ENCODE data around the gene ZCCHC3.

ZCCHC3 gene

DNA sequence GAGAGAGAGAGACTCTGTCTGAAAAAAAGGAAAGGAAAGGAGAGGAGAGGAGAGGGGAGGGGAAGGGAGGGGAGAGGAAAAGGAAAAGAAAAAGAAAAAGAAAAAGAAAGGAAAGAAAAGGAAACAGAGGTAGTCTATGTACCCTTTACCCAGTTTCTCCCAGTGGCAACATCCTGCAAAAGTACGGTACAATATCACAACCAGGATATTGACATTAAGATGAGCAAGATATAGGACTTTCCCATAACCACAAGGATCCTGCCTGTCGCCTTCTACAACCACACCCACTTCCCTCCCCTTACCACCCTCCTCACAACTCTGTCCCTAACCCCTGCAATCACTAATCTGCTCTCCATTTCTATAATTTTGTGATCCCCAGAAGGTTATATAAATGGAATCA, 10.9 kb upstream of the ZCCHC3 start:
- no peak for DNase-seq

DNA sequence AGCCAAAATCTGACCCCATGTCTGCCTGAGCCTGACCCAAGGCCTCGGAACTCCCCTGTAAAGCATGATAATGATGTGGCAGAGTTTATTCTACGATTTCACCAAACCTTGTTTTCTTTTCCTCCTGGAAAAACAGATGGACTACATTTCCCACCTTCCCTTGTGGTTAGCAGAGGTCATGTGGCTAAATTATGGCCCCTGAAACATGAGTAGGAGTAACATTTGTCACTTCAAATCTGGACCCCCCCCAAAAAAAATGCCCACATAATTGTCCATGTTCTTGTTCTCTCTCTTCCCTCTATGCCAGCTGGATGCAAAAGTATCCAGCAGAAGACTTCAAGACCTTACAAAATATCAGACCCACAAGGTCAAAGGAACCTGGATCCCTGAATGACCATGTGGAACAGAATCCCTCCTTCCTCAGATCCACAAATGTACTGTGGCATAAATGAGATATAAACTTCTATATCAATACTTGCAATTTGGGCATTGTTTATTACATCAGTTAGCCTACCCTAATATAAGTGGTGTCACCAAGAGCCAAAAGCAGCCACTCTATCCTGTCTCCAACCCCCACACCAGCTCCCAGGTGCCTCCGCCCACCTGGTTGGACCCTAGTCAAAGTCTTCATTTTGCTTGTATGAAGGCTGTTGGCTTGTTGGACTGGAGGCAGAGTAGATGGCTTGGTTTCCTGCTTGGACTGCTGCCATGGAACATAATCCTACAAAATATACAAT, 8.2 kb upstream of the ZCCHC3 start:
- no peak for DNase-seq

DNA sequence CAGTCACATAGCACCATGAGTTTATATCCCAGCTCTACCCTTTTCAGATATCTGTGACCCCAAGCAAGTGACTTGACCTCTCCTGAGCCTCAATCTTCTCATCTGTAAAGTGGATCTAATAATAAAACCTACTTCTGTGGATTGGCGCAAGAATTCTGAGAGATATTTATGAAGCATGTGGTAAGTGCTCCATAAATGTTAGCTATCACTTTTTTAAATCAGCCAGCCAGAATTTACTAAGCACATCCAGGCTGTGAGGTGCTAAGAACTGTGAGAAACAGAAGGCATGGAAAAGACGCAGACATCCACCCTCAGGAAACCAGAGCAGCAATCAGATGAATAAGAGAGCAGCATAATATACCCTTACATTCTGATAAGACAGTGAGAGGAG, 7.7 kb upstream of the ZCCHC3 start:
- peak; percentile 33 to 39 for DNase-seq

DNA sequence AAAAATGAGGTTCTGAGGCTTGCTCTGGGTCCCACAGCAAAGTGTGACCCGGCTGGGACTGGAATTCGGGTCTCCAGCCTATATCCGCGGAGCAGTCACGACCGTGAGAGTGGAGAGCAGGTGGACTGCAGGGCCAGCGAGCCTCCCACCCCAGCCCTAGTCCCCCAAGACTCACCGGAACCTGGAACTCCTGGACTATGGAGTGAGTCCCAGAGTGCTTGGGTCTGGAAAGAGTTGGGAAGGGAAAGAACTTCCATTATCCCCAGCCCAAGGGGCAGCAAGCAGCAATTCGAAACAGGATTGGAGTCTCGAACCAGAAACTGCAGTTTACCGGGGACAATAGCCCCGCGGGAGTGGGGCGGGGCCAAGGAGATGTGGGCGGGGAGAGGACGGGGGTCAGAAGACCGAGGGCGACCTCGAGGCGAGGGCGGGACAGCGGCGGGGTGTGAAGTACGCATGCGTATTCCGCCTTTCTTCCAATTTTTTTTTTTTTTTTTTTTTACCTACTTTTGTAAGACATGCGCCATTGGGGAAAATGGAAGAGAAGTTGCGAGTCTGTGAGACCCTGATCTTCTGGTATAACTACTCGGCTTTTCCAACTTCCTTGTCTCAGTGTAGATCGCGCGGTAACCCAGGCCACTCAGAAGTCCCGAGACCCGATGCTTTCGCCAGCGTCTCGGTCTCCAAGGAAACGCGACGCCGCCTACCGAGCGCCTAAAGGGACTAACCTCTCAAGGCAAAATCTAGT, 7.1 kb upstream of the ZCCHC3 start, which contains the start of gene C20orf96:
Gene C20orf96, minus strand, starts transcription at position 667 of the 748 bp plus-strand sequence. Its CDS starts 140 bp downstream, at position 527.
- DNase-seq: peak; percentile 89 to 90

DNA sequence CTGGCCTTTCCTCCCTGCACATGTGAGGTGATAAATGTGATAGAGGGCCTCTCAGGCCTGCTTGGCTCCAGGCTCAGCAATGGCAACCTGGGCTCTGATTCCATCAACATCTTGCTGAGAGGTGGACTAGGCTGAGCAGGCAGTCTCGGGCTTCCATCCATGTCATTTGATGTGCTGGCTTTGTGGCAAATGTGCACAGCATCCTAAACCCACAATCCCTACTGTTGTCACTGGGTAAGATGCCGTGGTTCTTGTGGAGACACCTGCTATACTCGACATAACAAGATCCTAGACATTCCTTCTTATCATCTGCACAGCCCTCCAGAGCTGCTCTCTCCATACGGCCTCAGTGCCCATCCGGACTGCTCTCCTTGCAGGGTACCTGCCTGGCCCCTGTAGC, 2.8 kb upstream of the ZCCHC3 start:
- DNase-seq: no peak

DNA sequence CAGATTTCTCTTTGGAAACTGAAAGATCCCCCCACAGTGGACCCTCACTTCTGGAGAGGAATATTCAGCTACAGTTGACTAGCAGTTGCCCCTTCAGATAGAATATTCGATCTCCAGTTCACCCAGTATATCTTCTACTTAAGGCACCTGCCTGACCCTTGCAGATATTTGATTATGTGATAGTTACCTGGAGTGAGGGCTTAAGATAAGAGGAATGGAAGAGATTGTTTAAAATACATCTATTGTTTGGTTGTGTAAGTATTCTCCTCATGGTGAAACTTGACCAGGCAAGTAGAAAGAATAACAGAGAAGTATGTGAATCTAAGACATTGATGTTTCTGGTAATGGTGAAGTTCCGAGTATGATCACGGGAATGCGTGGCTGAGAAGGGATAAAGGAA, 1.6 kb upstream of the ZCCHC3 start:
- no peak for DNase-seq

DNA sequence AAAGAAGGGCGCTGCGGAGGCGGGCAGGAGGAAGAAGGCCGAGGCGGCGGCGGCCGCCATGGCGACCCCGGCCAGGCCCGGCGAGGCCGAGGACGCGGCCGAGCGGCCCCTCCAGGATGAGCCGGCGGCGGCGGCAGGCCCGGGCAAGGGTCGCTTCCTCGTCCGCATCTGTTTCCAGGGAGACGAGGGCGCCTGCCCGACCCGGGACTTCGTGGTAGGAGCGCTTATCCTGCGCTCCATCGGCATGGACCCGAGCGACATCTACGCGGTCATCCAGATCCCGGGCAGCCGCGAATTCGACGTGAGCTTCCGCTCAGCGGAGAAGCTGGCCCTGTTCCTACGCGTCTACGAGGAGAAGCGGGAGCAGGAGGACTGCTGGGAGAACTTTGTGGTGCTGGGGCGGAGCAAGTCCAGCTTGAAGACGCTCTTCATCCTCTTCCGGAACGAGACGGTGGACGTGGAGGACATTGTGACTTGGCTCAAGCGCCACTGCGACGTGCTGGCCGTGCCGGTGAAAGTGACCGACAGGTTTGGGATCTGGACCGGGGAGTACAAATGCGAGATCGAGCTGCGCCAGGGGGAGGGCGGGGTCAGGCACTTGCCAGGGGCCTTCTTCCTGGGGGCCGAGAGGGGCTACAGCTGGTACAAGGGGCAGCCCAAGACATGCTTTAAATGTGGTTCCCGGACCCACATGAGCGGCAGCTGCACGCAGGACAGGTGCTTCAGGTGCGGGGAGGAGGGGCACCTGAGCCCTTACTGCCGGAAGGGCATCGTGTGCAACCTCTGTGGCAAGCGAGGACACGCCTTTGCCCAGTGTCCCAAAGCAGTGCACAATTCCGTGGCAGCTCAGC, 780 bp downstream of the ZCCHC3 start:
- DNase-seq: peak; percentile 42 to 51

DNA sequence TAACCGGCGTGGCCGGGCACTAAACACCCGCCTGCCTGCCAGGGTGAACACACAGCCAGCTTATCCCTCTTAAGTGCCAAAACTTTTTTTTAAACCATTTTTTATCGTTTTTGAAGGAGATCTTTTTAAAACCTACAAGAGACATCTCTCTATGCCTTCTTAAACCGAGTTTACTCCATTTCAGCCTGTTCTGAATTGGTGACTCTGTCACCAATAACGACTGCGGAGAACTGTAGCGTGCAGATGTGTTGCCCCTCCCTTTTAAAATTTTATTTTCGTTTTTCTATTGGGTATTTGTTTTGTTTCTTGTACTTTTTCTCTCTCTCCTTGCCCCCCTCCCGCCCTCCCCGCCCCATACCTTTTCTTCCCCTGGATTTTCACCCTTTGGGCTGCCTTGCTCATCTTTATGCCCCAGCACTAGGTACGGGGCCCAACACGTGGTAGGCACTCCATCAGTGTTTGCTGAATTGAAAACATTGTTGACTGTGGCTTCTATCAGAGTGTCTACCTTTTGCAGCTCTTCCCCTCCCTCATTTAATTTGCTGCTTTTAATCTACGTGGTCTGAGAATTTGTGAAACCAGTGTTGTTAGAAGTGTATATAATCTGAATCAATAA, 1.5 kb downstream of the ZCCHC3 start:
- DNase-seq: peak in 1 of 2 experiments; percentile 39

DNA sequence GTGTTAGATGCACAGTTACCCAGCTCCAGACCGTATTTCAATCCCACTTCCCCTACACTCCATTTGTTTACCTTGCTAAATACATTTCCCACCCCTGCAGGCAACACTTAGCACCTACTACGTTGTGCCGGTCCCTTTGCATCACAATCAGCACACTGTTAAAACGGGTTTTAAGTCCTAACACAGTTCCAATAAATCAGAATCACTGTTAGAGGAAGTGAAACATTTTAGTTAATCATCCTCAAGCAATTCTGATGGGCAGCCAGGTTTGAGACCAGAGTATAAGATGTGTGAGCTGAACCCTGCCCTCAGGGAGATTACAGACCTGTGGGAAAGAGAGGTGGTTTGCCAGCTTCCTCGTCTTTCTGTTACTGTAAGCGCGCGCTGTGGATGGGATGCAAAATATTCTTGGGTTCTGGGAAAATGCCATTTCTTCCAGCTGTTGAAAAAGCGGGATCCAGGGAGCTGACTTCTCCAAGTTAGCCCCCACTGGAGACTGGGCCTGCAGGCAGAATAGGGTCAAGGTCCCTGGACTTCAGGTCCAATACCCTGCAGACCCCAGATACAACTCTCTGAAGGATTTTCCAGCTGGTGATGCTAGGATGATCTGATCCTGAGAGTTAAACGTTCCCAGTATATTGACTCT, 3.1 kb downstream of the ZCCHC3 start:
- DNase-seq: peak in 1 of 2 experiments; percentile 9

DNA sequence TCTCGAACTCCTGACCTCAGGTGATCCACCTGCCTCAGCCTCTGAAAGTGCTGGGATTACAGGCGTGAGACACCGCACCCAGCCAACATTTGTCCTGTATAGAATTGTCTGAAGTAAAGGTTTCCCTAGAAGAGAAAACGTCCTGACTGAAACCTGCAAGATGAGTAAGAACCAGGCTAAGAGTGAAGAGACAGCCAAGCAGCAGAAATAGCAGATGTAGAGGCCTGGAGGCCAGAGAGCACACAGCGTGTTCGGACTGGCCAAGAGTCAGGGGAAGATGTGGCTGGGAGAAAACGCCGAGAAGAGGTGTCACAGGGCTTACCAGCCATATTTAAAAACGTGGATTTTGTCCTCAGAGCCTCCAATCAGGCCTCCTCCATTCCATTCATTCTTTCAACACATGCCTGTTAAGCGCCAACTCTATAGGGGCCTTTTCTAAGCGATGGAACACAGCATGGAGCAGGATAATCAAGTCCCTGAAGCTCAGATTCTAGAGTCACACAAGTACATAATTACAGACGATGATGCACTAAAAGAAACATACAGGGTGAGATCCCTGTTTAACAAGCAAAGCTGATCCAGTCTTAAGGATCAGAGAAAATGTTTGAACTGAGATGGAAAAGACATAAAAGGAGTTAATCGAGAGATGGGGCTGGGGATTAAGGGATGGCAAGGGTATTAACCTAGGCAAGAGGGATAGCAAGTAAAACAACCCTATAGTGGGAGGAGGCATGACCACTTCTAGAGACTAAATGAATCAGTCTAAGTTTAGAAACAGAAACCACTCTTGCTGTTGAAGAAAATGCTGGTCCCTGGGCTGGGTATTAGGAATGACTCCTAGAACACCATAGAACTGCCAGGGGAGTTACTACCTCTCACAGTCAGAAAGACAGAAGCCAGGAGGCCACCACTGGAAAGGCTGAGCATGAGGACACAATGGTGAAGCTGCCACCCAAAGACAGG, 4.8 kb downstream of the ZCCHC3 start:
- DNase-seq: no peak

DNA sequence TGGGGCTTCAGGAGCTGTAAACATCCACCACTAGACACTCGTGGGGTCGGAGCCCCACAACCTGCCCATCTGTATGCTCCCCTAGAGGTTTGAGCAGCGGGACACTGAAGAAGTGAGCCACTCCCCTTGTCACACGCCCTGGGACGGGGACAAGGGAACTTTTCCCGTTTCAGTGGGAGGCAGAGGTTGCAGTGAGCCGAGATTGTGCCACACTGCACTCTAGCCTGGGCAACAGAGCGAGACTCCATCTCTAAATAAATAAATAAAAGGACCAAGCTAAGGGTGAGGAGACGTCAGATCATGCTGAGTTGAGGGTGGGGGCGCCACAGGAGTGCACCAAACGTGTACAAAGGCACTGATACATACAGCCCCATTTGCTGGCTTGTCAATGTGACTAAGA, 8.4 kb downstream of the ZCCHC3 start:
- no peak for DNase-seq

DNA sequence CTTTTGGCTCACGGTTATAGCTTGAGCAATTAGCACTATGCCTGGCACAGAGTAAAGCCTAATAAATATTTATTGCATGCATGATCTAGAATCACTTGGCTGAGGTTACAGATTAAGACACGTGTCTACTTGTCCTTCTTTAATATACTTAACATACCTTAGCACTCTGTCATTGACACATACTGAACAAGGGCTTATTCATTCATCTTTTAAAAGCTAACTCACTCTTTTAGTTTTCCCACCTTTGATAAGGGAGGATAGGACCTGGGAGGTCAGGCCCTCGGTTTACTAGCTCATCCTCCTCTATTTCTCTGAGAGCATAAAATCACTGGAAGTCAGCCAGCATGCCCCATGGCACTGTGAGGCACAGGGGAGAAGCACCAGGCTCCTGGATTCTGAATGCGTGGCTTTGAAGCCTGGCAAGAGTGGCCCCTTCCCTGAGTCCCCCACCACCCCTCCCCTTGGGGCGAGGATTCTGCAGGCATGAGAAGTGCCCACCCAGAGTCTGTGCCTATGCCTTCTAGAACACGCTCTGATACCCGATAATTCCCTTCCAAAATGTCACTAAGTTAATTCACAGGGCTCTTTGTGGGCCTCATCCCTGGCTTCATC, 11.2 kb downstream of the ZCCHC3 start:
- no peak for DNase-seq

DNA sequence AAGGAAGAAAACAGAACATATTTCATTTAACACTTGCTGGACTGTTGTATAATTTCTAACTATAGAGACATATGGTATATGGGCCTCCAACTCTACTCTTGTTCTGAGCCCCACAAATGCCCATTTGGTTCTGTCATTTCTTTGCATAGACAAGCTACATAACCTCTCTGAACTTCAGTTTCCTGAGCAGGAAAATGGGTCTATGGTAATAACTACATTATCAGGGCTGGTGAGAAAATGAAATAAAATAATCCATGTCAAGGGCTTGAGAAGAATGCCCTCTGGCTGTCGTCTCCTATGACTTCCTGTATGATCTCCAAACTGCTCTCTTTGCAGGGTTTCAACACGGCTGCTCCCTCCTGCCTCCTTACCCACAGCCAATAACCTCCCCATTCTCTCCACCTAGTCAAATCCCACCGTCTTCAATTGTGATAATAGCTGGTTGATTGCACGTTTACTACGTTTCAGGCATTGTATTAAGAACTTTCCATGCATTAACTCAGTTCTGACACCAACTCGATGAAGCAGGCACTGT, 12.0 kb downstream of the ZCCHC3 start:
- DNase-seq: peak in 1 of 2 experiments; percentile 11

DNA sequence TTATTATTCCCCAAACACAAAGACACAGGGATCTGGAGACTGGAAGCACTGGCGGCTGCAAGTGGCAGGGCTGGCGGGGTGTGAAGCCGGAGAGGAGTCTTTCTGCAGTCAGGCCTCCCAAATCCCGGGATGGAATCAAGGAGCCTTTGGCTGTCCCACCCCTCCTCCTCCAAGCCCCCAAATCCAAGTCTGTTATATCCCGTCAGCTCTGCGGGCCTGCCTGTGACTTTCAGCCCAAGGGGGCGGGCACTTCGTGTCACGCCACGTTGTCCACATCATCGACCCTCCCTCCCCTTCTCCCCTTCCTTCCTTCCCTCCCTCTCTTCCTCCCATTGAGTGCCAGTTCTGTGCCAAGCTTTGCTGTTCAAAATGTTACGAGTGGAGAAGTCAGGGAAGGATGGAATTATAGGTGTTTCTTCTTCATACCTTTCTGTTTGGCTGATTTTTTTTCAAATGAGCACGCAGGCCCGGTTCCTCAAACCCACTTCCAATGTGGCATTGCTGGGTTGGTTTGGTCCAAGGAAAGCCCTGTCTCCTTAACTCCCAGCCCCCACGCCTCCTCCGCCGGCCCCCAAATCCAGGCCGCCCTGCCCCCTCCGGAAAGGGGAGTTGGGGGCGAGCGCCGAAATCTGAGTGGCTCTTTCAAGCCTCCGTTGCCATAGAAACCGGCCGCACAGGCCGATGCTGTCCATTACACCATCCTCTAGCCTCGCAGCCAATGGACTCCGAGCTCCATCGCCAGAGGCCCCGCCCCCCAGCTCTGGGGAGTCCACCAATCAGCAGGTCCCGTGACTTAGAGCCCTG, 12.7 kb downstream of the ZCCHC3 start:
- DNase-seq: no peak

DNA sequence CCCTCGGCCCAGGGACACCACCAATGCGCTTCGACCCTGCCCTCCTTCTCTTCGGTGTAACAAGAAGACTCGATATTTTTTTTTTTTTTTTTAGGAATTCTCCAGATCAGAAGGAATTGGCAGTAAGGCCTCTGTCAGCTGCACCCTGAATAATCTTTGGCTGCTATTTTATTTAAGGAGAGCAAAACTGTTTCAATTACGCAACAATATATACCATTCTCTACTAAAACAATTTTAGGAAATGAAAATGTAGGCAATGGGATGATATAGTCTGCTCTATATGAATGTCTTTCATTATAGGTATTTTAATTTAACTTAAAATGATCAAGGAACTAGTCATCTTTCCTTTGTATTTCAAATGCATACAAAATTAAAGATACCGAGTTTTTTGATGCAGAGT, 13.3 kb downstream of the ZCCHC3 start:
- no peak for DNase-seq

DNA sequence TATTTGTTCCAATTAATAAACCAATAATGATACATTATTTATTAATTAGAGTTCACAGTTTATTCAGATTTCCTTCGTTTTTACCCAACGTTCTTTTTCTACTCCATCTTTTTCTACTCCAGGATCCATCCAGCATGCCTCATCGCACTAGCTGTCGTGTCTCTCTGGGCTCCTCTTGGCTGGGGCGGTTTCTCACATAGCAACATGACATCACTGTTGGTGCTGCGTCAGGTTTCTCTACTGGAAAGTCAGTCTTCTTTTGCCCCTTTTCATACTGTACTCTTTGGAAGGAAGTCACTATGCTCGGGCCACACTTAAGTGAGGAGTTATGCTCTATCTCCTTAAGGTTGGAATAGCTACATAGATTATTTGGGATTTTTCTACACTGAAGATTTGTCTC, 14.2 kb downstream of the ZCCHC3 start:
- DNase-seq: no peak

DNA sequence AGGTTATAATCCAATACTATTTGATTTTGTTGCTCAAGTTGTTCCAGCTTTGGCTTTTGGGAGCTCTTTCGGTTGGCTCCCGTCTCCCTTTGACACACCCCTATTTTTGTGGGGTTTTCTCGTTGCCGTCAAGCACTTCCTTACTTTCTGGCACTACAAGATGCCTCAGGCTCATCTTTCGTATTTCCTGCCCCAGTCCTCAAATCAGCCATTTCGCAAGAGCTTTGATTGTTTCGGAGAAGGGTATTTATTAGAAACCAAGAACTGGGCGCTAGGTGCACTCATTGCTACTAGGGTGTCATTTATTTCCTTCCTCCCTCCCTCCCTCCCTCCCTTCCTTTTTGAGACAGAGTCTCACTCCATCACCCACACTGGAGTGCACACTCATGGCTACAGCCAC, 14.7 kb downstream of the ZCCHC3 start:
- no peak for DNase-seq

DNA sequence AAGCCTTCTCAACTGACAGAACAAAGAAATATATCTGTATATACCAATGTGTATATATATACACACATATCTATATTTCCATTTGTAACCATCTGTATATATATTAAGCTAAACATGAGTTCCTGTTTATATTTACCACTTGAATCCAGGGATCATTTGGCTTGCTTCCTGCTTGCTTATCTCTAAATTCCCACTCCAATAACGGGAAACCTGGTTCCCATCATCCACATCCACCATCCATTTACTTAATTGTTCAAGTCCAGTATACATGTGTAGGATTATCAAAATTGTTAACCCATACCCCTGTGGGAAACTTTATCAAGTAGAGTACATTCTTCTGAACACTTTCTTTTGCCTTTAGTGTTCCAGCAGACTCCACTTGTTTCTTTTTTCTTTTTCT, 15.5 kb downstream of the ZCCHC3 start:
- no peak for DNase-seq

DNA sequence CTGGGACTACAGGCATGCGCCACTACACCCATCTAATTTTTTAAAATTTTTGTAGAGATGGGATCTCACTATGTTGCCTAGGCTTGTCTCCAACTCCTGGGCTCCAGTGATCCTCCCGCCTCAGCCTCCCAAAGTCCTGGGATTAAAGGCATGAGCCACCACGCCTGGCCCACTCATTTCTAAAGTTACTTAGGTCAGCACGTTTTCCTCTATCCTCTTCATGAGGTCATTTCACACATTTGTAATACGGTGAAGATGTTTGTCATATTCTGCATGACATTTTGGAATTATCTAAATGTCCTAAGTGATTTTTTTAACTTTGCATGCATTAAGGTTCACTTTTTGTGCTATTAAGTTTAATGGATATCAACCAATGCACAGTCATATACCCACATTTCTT, 16.0 kb downstream of the ZCCHC3 start:
- DNase-seq: no peak

DNA sequence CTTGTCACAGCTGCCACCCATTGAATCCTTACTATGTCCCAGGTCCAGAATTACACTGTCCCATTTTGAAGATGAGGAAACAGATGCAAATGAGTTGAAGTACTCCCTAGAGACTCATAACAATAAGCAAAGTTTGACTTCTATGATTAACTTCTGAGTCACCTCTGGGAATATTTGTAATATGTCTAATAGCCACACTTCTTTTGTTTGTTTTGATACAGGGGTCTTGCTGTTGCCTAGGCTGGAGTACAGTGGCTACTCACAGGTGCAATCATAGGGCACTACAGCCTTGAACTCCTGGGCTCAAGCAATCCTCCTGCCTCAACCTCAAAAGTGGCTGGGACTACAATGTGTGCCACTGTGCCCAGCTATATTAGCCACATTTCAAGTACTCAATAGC, 16.6 kb downstream of the ZCCHC3 start:
- no peak for DNase-seq
